Memory B cell (primary cell): Measurements from ENCODE around the gene SHISAL1.
A peak's percentile ranks its signal among the peaks of the same experiment; 100 is the strongest.

Experiments
- ATAC-seq: fragments of 150-1000 bp; cut with Tn5 transposase; 2 replicates; pipeline ENCODE4 v1.10.0; 2021; ENCODE audit warnings: low read depth, mild to moderate bottlenecking, moderate library complexity
- DNase-seq, 2 donors: peaks; one replicate each; pipeline ENCODE4 v3.0.0; 2022; ENCODE audit warnings: low spot score in 2 of 2
- H3K27ac Mint-ChIP-seq: one replicate; pipeline ENCODE4 v1.8.0; 2022; ENCODE audit warnings: mild to moderate bottlenecking, moderate library complexity, mixed read lengths
- H3K27me3 Mint-ChIP-seq: one replicate; pipeline ENCODE4 v1.8.0; 2022; ENCODE audit warnings: mixed read lengths
- H3K36me3 Mint-ChIP-seq: one replicate; pipeline ENCODE4 v1.8.0; 2022; ENCODE audit warnings: mild to moderate bottlenecking, mixed read lengths
- H3K4me1 Mint-ChIP-seq: one replicate; pipeline ENCODE4 v1.8.0; 2022; ENCODE audit warnings: mixed read lengths
- H3K4me3 Mint-ChIP-seq: one replicate; pipeline ENCODE4 v1.8.0; 2022; ENCODE audit warnings: mild to moderate bottlenecking, moderate library complexity, mixed read lengths
- H3K9me3 Mint-ChIP-seq: one replicate; pipeline ENCODE4 v1.8.0; 2022; ENCODE audit warnings: mixed read lengths

SHISAL1 gene

GRCh38 chr22:44267856-44268255 lies 44.9 kb downstream of the SHISAL1 start:
- peaks cover 15% of the 10 kb centered on the region for H3K27me3 Mint-ChIP-seq
- DNase-seq: no peak
- H3K36me3 Mint-ChIP-seq: no peaks in the 10 kb centered on the region
- H3K4me1 Mint-ChIP-seq: peaks cover under 1% of the 10 kb centered on the region
- no peaks in the 10 kb centered on the region for H3K9me3 Mint-ChIP-seq
- H3K27ac Mint-ChIP-seq: no peak overlapping the region
- no peak for ATAC-seq
- H3K4me3 Mint-ChIP-seq: no peak overlapping the region

DNA sequence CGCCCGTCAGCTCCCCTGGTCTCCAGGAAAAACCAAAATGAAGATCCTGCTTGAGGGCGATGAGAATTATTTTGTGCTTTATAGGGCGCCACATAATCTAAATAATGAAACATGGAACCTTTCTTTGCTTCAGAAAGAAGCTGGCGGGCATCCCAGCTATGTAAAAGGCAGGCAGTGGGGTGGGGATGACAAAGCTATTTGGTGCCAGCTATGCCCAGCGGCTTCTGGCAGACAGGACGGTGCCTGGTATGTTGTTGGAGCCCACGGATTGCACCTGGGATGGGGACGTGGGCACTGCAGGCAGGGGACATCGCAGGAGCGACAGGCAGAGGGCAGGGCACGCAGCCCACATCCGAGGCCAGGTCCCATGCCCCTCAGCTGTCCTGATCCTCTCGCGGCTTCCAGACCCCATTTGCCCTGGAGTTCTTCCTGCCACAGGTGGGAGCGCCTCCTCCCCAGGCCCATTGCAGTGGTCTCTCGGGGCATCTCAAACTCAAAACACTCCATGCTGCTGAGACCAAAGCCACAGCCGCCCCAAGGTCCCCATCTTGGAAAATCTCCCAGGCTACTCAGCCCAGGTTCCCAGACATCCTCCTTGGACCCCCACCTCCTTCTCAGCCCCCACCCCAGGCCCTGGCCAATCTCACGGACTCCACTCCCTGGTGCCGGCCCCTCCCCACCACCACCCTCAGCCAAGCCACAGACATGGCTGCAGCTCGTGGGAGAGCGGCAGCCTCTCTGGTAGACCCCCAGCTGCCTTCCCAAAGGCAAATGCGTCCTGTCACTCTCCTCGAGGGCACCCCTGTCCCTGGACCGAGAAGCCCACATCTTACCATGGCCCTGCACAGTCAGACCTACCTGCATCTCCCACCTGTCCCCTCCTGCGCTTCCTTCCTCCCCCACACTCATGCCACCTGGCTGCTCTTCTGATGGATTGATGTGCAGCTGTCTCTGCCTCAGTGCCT lies 45.7 kb downstream of the SHISAL1 start:
- Mint-ChIP-seq H3K27me3 (peaks cover 15% of the 10 kb centered on the region), H3K4me1 (no peaks in the 10 kb centered on the region), H3K36me3 (no peaks in the 10 kb centered on the region), H3K27ac (no peak overlapping the region), H3K9me3 (no peaks in the 10 kb centered on the region), H3K4me3 (no peak overlapping the region)
- DNase-seq (no peak), ATAC-seq (no peak)

DNA sequence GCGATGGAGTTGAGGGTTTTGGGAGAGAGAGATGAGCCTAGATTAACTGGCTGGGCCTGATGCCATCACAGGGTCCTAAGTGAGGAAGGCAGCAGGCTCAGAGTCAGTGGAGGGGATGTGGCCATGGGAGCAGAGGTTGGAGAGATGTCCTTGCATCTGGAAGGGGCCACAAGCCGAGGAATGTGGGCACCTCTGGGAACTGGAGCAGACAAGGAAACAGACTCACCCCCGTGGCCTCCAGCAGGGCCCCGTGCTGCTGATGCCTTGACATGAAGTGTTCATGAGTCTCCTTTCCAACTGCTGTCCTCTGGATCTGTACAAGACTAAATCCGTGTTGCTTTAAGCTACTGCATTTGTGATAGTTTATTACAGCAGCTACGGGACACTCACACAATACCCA lies 49.2 kb downstream of the SHISAL1 start:
- ATAC-seq (no peak), DNase-seq (no peak)
- no peaks in the 10 kb centered on the region for H3K9me3 Mint-ChIP-seq
- no peaks in the 10 kb centered on the region for H3K4me1 Mint-ChIP-seq
- H3K27ac Mint-ChIP-seq: no peak overlapping the region
- peaks cover 15% of the 10 kb centered on the region for H3K27me3 Mint-ChIP-seq
- H3K4me3 Mint-ChIP-seq: no peak overlapping the region
- no peaks in the 10 kb centered on the region for H3K36me3 Mint-ChIP-seq

DNA sequence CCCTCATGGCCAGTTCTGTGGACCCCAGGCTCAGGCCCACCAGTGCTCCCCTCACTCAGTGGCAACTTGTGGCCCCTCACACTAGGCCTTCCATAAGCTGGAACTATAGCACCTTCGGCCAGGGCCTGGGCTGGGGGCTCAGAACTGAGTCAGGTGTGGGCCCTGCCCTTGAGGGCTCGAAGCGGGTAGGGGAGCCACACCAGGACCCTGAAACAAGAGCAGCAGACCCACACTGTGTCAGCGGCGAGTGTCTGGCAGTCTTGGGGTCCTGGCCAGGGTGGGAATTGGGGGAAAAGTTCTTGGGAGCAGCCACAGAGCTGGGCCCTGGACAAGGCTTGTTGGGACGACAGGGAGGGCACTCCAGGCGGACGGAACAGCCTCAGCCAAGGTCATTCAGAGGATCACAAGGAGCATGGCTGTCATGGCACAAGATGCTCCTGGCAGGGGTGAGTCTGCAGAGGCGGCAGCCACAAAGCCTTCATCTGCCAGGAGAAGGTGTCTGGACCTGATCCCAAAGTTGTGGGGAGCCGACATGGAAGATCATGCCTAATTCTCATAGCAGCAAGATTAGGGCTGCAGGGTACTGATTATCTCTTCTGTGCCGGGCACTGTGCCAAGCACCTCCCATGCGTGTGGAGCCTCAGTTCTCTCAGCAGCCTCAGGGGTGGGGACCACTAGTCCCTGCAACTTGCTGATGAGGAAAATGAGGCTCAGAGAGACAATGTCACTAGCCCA lies 50.7 kb downstream of the SHISAL1 start:
- Mint-ChIP-seq H3K27me3 (peaks cover 10% of the 10 kb centered on the region), H3K27ac (no peak overlapping the region), H3K36me3 (no peaks in the 10 kb centered on the region), H3K9me3 (no peaks in the 10 kb centered on the region), H3K4me3 (no peak overlapping the region), H3K4me1 (no peaks in the 10 kb centered on the region)
- DNase-seq: no peak
- no peak for ATAC-seq

DNA sequence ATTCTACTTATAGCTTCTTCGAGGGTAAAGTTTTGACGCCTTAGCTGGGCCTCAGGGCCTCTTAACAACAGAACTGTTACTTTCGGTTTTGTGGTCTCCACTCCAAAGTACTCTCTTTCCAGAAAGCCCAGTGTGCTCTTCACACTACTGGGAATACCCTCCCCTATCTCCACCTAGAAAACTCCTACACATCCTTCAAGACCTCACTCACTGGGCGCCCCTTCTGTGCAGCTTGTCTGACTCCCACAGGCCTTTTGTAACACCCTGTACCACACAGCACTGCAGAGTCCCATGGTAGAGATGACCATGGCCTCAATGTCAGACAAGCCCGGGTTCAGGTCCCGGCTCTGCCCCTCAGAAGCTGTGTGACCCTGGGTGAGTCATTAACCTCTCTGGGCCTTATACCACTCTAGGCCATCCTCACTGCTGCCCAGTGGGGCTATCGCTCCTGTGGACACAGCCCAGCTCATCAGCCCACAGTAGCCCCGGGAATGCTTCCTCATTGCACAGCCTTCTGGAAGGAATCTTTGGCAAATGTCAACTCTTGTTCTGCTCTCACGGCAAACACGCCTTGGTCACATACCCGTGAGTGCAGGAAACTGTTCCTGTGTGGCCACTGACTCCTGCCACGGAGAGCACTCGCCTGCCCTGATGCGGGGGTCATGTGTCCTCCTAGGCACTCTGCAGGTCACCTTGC lies 51.4 kb downstream of the SHISAL1 start:
- peaks cover 2% of the 10 kb centered on the region for H3K4me1 Mint-ChIP-seq
- no peaks in the 10 kb centered on the region for H3K36me3 Mint-ChIP-seq
- H3K27ac Mint-ChIP-seq: no peak overlapping the region
- H3K9me3 Mint-ChIP-seq: no peaks in the 10 kb centered on the region
- no peak overlapping the region for H3K4me3 Mint-ChIP-seq
- ATAC-seq (no peak), DNase-seq (no peak)
- peaks cover 15% of the 10 kb centered on the region for H3K27me3 Mint-ChIP-seq

GRCh38 chr22:44260216-44261035 lies 52.3 kb downstream of the SHISAL1 start:
- H3K4me3 Mint-ChIP-seq: no peak overlapping the region
- peaks cover 2% of the 10 kb centered on the region for H3K4me1 Mint-ChIP-seq
- H3K36me3 Mint-ChIP-seq: no peaks in the 10 kb centered on the region
- no peak overlapping the region for H3K27ac Mint-ChIP-seq
- no peak for DNase-seq
- H3K9me3 Mint-ChIP-seq: no peaks in the 10 kb centered on the region
- H3K27me3 Mint-ChIP-seq: peaks cover 18% of the 10 kb centered on the region
- no peak for ATAC-seq

- peaks cover 2% of the 10 kb centered on the region for H3K4me1 Mint-ChIP-seq
- H3K4me3 Mint-ChIP-seq: no peak overlapping the region
- H3K36me3 Mint-ChIP-seq: no peaks in the 10 kb centered on the region
- H3K9me3 Mint-ChIP-seq: no peaks in the 10 kb centered on the region
- H3K27ac Mint-ChIP-seq: no peak overlapping the region
- ATAC-seq: no peak
- no peak for DNase-seq
- H3K27me3 Mint-ChIP-seq: peaks cover 24% of the 10 kb centered on the region
Observed at GRCh38 chr22:44259366-44260215, 53.2 kb downstream of the SHISAL1 start.

DNA sequence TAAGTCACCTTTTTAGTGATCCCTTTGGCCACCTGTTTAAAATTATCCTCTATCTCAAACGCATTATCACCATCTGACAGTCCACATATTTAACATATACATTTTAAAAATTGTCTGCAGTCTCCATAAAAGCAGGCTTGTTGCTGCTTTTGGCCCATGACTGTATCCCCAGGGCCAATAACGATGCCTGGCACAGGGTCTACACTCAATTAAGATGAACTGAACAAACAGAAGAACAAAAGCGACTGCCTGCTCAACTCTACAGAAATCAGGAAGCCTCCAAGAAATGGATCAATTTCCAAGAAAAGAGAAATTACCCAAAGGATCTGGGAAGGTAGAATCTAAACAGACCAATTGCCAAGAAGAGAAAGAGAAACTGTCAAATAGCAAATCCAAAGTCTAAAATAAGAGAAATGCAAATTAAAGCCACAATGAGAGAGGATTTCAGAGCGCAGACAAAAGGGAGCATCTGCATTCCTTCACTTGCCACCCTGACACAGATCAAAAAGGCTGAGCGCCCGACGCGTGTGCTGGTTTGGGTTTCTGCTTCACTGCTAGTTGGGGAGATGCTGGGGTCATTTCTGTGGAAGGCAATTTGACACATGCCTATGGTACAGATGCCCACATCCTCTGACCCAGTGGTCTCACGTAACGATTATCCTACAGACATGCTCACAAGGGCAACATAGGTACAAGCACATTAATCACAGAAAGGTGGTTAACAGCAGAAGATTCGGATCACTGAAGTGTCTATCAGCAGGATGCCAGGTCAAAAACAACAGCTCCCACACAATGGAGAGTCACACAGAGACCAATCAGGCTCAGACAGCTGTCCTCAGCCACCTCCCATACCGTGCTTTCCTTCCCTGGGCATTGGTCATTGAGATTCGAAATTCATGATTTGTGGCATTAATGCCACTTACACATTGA lies 55.9 kb downstream of the SHISAL1 start:
- peaks cover 3% of the 10 kb centered on the region for H3K9me3 Mint-ChIP-seq
- no peak overlapping the region for H3K4me3 Mint-ChIP-seq
- peaks cover 2% of the 10 kb centered on the region for H3K4me1 Mint-ChIP-seq
- H3K27ac Mint-ChIP-seq: peak overlapping the region; percentile 51
- no peaks in the 10 kb centered on the region for H3K36me3 Mint-ChIP-seq
- ATAC-seq: no peak
- peaks cover 21% of the 10 kb centered on the region for H3K27me3 Mint-ChIP-seq
- no peak for DNase-seq

DNA sequence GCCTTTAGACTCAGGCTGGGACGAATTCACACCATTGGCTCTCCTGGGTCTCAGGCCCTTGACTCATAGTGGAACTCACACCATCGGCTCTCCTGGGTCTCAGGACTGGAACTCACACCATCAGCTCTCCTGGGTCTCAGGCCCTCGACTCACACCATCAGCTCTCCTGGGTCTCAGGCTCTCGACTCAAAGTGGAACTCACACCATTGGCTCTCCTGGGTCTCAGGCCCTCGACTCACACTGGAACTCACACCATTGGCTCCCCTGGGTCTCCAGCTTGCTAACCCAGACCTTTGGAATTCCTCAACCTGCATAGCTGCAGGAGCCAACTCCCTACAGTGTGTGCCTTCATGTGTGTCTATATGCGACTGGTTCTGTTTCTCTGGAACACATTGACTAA lies 56.7 kb downstream of the SHISAL1 start:
- peaks cover 2% of the 10 kb centered on the region for H3K4me1 Mint-ChIP-seq
- no peak for ATAC-seq
- H3K4me3 Mint-ChIP-seq: no peak overlapping the region
- no peak for DNase-seq
- H3K27ac Mint-ChIP-seq: no peak overlapping the region
- no peaks in the 10 kb centered on the region for H3K36me3 Mint-ChIP-seq
- peaks cover 4% of the 10 kb centered on the region for H3K9me3 Mint-ChIP-seq
- peaks cover 23% of the 10 kb centered on the region for H3K27me3 Mint-ChIP-seq

GRCh38 chr22:44254811-44255210 lies 57.9 kb downstream of the SHISAL1 start:
- Mint-ChIP-seq H3K9me3 (peaks cover 5% of the 10 kb centered on the region), H3K27me3 (peaks cover 23% of the 10 kb centered on the region), H3K4me3 (no peak overlapping the region), H3K27ac (no peak overlapping the region), H3K36me3 (no peaks in the 10 kb centered on the region), H3K4me1 (peaks cover 2% of the 10 kb centered on the region)
- ATAC-seq: no peak
- no peak for DNase-seq

- H3K4me1 Mint-ChIP-seq: no peaks in the 10 kb centered on the region
- no peak overlapping the region for H3K4me3 Mint-ChIP-seq
- H3K27ac Mint-ChIP-seq: no peak overlapping the region
- peaks cover 9% of the 10 kb centered on the region for H3K9me3 Mint-ChIP-seq
- no peaks in the 10 kb centered on the region for H3K36me3 Mint-ChIP-seq
- no peak for ATAC-seq
- H3K27me3 Mint-ChIP-seq: peaks cover 13% of the 10 kb centered on the region
- no peak for DNase-seq
Observed at GRCh38 chr22:44249376-44250147, 63.2 kb downstream of the SHISAL1 start.
